ENCODE data around the gene MPRIP.

Gene MPRIP

GRCh38 chr17:17206124-17206912, 164.1 kb downstream of the MPRIP start, which contains the start of gene PLD6 (continued):
- TF ChIP-seq, protein P1, sequence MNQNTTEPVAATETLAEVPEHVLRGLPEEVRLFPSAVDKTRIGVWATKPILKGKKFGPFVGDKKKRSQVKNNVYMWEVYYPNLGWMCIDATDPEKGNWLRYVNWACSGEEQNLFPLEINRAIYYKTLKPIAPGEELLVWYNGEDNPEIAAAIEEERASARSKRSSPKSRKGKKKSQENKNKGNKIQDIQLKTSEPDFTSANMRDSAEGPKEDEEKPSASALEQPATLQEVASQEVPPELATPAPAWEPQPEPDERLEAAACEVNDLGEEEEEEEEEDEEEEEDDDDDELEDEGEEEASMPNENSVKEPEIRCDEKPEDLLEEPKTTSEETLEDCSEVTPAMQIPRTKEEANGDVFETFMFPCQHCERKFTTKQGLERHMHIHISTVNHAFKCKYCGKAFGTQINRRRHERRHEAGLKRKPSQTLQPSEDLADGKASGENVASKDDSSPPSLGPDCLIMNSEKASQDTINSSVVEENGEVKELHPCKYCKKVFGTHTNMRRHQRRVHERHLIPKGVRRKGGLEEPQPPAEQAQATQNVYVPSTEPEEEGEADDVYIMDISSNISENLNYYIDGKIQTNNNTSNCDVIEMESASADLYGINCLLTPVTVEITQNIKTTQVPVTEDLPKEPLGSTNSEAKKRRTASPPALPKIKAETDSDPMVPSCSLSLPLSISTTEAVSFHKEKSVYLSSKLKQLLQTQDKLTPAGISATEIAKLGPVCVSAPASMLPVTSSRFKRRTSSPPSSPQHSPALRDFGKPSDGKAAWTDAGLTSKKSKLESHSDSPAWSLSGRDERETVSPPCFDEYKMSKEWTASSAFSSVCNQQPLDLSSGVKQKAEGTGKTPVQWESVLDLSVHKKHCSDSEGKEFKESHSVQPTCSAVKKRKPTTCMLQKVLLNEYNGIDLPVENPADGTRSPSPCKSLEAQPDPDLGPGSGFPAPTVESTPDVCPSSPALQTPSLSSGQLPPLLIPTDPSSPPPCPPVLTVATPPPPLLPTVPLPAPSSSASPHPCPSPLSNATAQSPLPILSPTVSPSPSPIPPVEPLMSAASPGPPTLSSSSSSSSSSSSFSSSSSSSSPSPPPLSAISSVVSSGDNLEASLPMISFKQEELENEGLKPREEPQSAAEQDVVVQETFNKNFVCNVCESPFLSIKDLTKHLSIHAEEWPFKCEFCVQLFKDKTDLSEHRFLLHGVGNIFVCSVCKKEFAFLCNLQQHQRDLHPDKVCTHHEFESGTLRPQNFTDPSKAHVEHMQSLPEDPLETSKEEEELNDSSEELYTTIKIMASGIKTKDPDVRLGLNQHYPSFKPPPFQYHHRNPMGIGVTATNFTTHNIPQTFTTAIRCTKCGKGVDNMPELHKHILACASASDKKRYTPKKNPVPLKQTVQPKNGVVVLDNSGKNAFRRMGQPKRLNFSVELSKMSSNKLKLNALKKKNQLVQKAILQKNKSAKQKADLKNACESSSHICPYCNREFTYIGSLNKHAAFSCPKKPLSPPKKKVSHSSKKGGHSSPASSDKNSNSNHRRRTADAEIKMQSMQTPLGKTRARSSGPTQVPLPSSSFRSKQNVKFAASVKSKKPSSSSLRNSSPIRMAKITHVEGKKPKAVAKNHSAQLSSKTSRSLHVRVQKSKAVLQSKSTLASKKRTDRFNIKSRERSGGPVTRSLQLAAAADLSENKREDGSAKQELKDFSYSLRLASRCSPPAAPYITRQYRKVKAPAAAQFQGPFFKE (tag by site-specific recombination; IDR thresholded peaks at IDR 0.05; ENCODE audit: borderline replicate concordance), result peak; percentile 70; the same call in 1 of the 2 replicates
- no peak for TF ChIP-seq HOXC10 (CRISPR knock-in tag; IDR thresholded peaks at IDR 0.05)
- peak; percentile 85 for TF ChIP-seq ZFP69B (tag by site-specific recombination; IDR thresholded peaks at IDR 0.05)
- TF ChIP-seq BCL11B (tag by site-specific recombination; IDR thresholded peaks at IDR 0.05; ENCODE audit: low read depth), result peak; percentile 40; the same call in 1 of the 2 replicates
- TF ChIP-seq ZNF394 (tag by site-specific recombination; IDR thresholded peaks at IDR 0.05; ENCODE audit: borderline replicate concordance), result peak; percentile 22; the same call in 1 of the 2 replicates
- no peak for TF ChIP-seq ZNF341 (tag by site-specific recombination; IDR thresholded peaks at IDR 0.05; ENCODE audit: low read depth)
- TF ChIP-seq ZXDB (tag by site-specific recombination; IDR thresholded peaks at IDR 0.05), result no peak
- peak; percentile 30; the same call in 1 of the 2 replicates for TF ChIP-seq ZBTB20 (tag by site-specific recombination; IDR thresholded peaks at IDR 0.05)
- TF ChIP-seq, protein P2, sequence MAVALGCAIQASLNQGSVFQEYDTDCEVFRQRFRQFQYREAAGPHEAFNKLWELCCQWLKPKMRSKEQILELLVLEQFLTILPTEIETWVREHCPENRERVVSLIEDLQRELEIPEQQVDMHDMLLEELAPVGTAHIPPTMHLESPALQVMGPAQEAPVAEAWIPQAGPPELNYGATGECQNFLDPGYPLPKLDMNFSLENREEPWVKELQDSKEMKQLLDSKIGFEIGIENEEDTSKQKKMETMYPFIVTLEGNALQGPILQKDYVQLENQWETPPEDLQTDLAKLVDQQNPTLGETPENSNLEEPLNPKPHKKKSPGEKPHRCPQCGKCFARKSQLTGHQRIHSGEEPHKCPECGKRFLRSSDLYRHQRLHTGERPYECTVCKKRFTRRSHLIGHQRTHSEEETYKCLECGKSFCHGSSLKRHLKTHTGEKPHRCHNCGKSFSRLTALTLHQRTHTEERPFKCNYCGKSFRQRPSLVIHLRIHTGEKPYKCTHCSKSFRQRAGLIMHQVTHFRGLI (tag by site-specific recombination; IDR thresholded peaks at IDR 0.05), result peak; percentile 92; the same call in 1 of the 2 replicates
- TF ChIP-seq BCL11A (tag by site-specific recombination; IDR thresholded peaks at IDR 0.05; ENCODE audit: low read depth), result peak; percentile 43; the same call in 1 of the 2 replicates
- no peak for TF ChIP-seq ZNF473 (tag by site-specific recombination; IDR thresholded peaks at IDR 0.05)
- peak; percentile 59; the same call in 1 of the 2 replicates for TF ChIP-seq ZBTB48 (tag by site-specific recombination; IDR thresholded peaks at IDR 0.05)
- peak; percentile 100 for TF ChIP-seq SCRT2 (tag by site-specific recombination; IDR thresholded peaks at IDR 0.05)
- peak; percentile 100 for TF ChIP-seq KLF8 (tag by site-specific recombination; IDR thresholded peaks at IDR 0.05)
- peak; percentile 99 for TF ChIP-seq ZFHX2 (tag by site-specific recombination; conservative IDR thresholded peaks at IDR 0.05)
- peak; percentile 99 for TF ChIP-seq KLF16 (tag by site-specific recombination; IDR thresholded peaks at IDR 0.05)
- TF ChIP-seq ZBTB17 (tag by site-specific recombination; IDR thresholded peaks at IDR 0.05), result no peak
- TF ChIP-seq KLF1 (tag by site-specific recombination; IDR thresholded peaks at IDR 0.05), result peak; percentile 100
- peak; percentile 100 for TF ChIP-seq KLF9 (tag by site-specific recombination; IDR thresholded peaks at IDR 0.05; ENCODE audit: low read depth)
- TF ChIP-seq ZSCAN5A (tag by site-specific recombination; IDR thresholded peaks at IDR 0.05), result 0 out of 2 replicates have a peak, but pooled peaks have one; percentile 55
- 0 out of 2 replicates have a peak, but pooled peaks have one; percentile 38 for TF ChIP-seq ZNF184 (tag by site-specific recombination; IDR thresholded peaks at IDR 0.05)
- no peak for TF ChIP-seq ZNF514 (tag by site-specific recombination; IDR thresholded peaks at IDR 0.05)
- no peak; the same call in 1 of the 2 replicates for TF ChIP-seq ZNF585B (tag by site-specific recombination; IDR thresholded peaks at IDR 0.05)
- peak; percentile 53; the same call in 1 of the 2 replicates for TF ChIP-seq ZFP37 (tag by site-specific recombination; IDR thresholded peaks at IDR 0.05)
- no peak for TF ChIP-seq ZNF791 (tag by site-specific recombination; IDR thresholded peaks at IDR 0.05)
- TF ChIP-seq ZNF76 (tag by site-specific recombination; IDR thresholded peaks at IDR 0.05; ENCODE audit: borderline replicate concordance, low read depth), result peak; percentile 58; the same call in 1 of the 2 replicates
- TF ChIP-seq, protein P3, sequence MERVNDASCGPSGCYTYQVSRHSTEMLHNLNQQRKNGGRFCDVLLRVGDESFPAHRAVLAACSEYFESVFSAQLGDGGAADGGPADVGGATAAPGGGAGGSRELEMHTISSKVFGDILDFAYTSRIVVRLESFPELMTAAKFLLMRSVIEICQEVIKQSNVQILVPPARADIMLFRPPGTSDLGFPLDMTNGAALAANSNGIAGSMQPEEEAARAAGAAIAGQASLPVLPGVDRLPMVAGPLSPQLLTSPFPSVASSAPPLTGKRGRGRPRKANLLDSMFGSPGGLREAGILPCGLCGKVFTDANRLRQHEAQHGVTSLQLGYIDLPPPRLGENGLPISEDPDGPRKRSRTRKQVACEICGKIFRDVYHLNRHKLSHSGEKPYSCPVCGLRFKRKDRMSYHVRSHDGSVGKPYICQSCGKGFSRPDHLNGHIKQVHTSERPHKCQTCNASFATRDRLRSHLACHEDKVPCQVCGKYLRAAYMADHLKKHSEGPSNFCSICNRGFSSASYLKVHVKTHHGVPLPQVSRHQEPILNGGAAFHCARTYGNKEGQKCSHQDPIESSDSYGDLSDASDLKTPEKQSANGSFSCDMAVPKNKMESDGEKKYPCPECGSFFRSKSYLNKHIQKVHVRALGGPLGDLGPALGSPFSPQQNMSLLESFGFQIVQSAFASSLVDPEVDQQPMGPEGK (tag by site-specific recombination; IDR thresholded peaks at IDR 0.05), result peak; percentile 94
- TF ChIP-seq ZNF843 (tag by site-specific recombination; IDR thresholded peaks at IDR 0.05), result peak; percentile 64
